ENCODE measurements around the gene EIF3F.
A peak's percentile ranks its signal among the peaks of the same experiment; 100 is the strongest.

EIF3F gene

GRCh38 chr11:7986768-7987559 is at the start of gene EIF3F:
Gene EIF3F (plus strand): TSS chr11:7987337. CDS start chr11:7987353, 16 bp downstream.
- DNase-seq, result peak; percentile 99
- in situ Hi-C loops (cut with HindIII; ENCODE audit: low pct_ligation_motif_present, low pct_unique_long_range_greater_than_20kb, low sequenced_read_pairs), result no loop called here

- no peak for DNase-seq
These were observed 46.0 kb upstream of the EIF3F start for GRCh38 chr11:7941146-7941545.

GRCh38 chr11:7941608-7942007 is 45.5 kb upstream of the EIF3F start, which contains the start of gene OR10A3:
Gene OR10A3 (minus strand): TSS chr11:7941708. CDS start chr11:7939520, 2,188 bp downstream.
- no peak for DNase-seq
- in situ Hi-C loops (cut with HindIII; ENCODE audit: low pct_ligation_motif_present, low pct_unique_long_range_greater_than_20kb, low sequenced_read_pairs), result no loop called here

More at GRCh38 chr11:7941146-7941545, 46.0 kb upstream of the EIF3F start:
- in situ Hi-C loops (cut with HindIII; ENCODE audit: low pct_ligation_motif_present, low pct_unique_long_range_greater_than_20kb, low sequenced_read_pairs), result no loop called here

GRCh38 chr11:7944123-7944522 is 43.0 kb upstream of the EIF3F start:
- in situ Hi-C loops (cut with HindIII; ENCODE audit: low pct_ligation_motif_present, low pct_unique_long_range_greater_than_20kb, low sequenced_read_pairs), result no loop called here
- no peak for DNase-seq

GRCh38 chr11:7949934-7950333 is 37.2 kb upstream of the EIF3F start:
- in situ Hi-C loops (cut with HindIII; ENCODE audit: low pct_ligation_motif_present, low pct_unique_long_range_greater_than_20kb, low sequenced_read_pairs), result no loop called here
- DNase-seq, result no peak

- DNase-seq, result no peak
- in situ Hi-C loops (cut with HindIII; ENCODE audit: low pct_ligation_motif_present, low pct_unique_long_range_greater_than_20kb, low sequenced_read_pairs), result no loop called here
These were observed 31.9 kb upstream of the EIF3F start for GRCh38 chr11:7955191-7955590.

GRCh38 chr11:7964261-7964660 is 22.9 kb upstream of the EIF3F start:
- in situ Hi-C loops (cut with HindIII; ENCODE audit: low pct_ligation_motif_present, low pct_unique_long_range_greater_than_20kb, low sequenced_read_pairs), result no loop called here
- DNase-seq, result no peak

GRCh38 chr11:7964873-7965272 is 22.3 kb upstream of the EIF3F start:
- no peak for DNase-seq
- in situ Hi-C loops (cut with HindIII; ENCODE audit: low pct_ligation_motif_present, low pct_unique_long_range_greater_than_20kb, low sequenced_read_pairs), result no loop called here

GRCh38 chr11:7965386-7965785 is 21.8 kb upstream of the EIF3F start, which contains the start of gene NLRP10:
Gene NLRP10 (minus strand): TSS chr11:7965447. CDS start chr11:7963495, 1,952 bp downstream.
- in situ Hi-C loops (cut with HindIII; ENCODE audit: low pct_ligation_motif_present, low pct_unique_long_range_greater_than_20kb, low sequenced_read_pairs), result no loop called here
- DNase-seq, result no peak

- in situ Hi-C loops (cut with HindIII; ENCODE audit: low pct_ligation_motif_present, low pct_unique_long_range_greater_than_20kb, low sequenced_read_pairs), result no loop called here
- DNase-seq, result no peak
These were observed 20.0 kb upstream of the EIF3F start for GRCh38 chr11:7967097-7967496.

- no peak for DNase-seq
- in situ Hi-C loops (cut with HindIII; ENCODE audit: low pct_ligation_motif_present, low pct_unique_long_range_greater_than_20kb, low sequenced_read_pairs), result no loop called here
These were observed 19.3 kb upstream of the EIF3F start for GRCh38 chr11:7967826-7968225.

- in situ Hi-C loops (cut with HindIII; ENCODE audit: low pct_ligation_motif_present, low pct_unique_long_range_greater_than_20kb, low sequenced_read_pairs), result no loop called here
These were observed 18.5 kb upstream of the EIF3F start for GRCh38 chr11:7968686-7969085.

GRCh38 chr11:7969756-7970646 is 17.1 kb upstream of the EIF3F start:
- in situ Hi-C loops (cut with HindIII; ENCODE audit: low pct_ligation_motif_present, low pct_unique_long_range_greater_than_20kb, low sequenced_read_pairs), result no loop called here
- no peak for DNase-seq

More at GRCh38 chr11:7968686-7969085, 18.5 kb upstream of the EIF3F start:
- no peak for DNase-seq

GRCh38 chr11:7971846-7972245 is 15.3 kb upstream of the EIF3F start:
- no peak for DNase-seq
- in situ Hi-C loops (cut with HindIII; ENCODE audit: low pct_ligation_motif_present, low pct_unique_long_range_greater_than_20kb, low sequenced_read_pairs), result no loop called here

- in situ Hi-C loops (cut with HindIII; ENCODE audit: low pct_ligation_motif_present, low pct_unique_long_range_greater_than_20kb, low sequenced_read_pairs), result no loop called here
- no peak for DNase-seq
These were observed 14.1 kb upstream of the EIF3F start for GRCh38 chr11:7973011-7973410.

- in situ Hi-C loops (cut with HindIII; ENCODE audit: low pct_ligation_motif_present, low pct_unique_long_range_greater_than_20kb, low sequenced_read_pairs), result no loop called here
- no peak for DNase-seq
These were observed 12.5 kb upstream of the EIF3F start for GRCh38 chr11:7974668-7975067.

GRCh38 chr11:7977232-7977917 is 9.8 kb upstream of the EIF3F start:
- DNase-seq, result peak; percentile 13
- in situ Hi-C loops (cut with HindIII; ENCODE audit: low pct_ligation_motif_present, low pct_unique_long_range_greater_than_20kb, low sequenced_read_pairs), result no loop called here

- in situ Hi-C loops (cut with HindIII; ENCODE audit: low pct_ligation_motif_present, low pct_unique_long_range_greater_than_20kb, low sequenced_read_pairs), result no loop called here
- no peak for DNase-seq
These were observed 5.4 kb upstream of the EIF3F start for GRCh38 chr11:7981619-7982157.
